ENCODE measurements around the gene ANKMY1.

The ANKMY1 gene

GRCh38 chr2:240571314-240571973 lies 13.7 kb upstream of the ANKMY1 start:
- DNase-seq (ENCODE audit: low read depth), result no peak
- no peak overlapping the region for H3K4me3 ChIP-seq (ENCODE audit: control insufficient read depth, low read depth, low read length)
- no peak for TF ChIP-seq CTCF (IDR thresholded peaks at IDR 0.05; ENCODE audit: control insufficient read depth, insufficient read depth, low read depth, low read length, missing control alignments)

GRCh38 chr2:240570531-240571313 lies 12.9 kb upstream of the ANKMY1 start:
- no peak overlapping the region for H3K4me3 ChIP-seq (ENCODE audit: control insufficient read depth, low read depth, low read length)
- DNase-seq (ENCODE audit: low read depth), result no peak
- no peak for TF ChIP-seq CTCF (IDR thresholded peaks at IDR 0.05; ENCODE audit: control insufficient read depth, insufficient read depth, low read depth, low read length, missing control alignments)

GRCh38 chr2:240569998-240570530 lies 12.3 kb upstream of the ANKMY1 start:
- no peak for DNase-seq (ENCODE audit: low read depth)
- H3K4me3 ChIP-seq (ENCODE audit: control insufficient read depth, low read depth, low read length), result no peak overlapping the region
- TF ChIP-seq CTCF (IDR thresholded peaks at IDR 0.05; ENCODE audit: control insufficient read depth, insufficient read depth, low read depth, low read length, missing control alignments), result no peak

- TF ChIP-seq CTCF (IDR thresholded peaks at IDR 0.05; ENCODE audit: control insufficient read depth, insufficient read depth, low read depth, low read length, missing control alignments), result no peak
- no peak for DNase-seq (ENCODE audit: low read depth)
- H3K4me3 ChIP-seq (ENCODE audit: control insufficient read depth, low read depth, low read length), result peak overlapping the region; percentile 50
Observed at GRCh38 chr2:240569523-240569997, 11.8 kb upstream of the ANKMY1 start.

GRCh38 chr2:240568678-240569522 lies 11.1 kb upstream of the ANKMY1 start:
- peak overlapping the region; percentile 50 for H3K4me3 ChIP-seq (ENCODE audit: control insufficient read depth, low read depth, low read length)
- DNase-seq (ENCODE audit: low read depth), result no peak
- no peak for TF ChIP-seq CTCF (IDR thresholded peaks at IDR 0.05; ENCODE audit: control insufficient read depth, insufficient read depth, low read depth, low read length, missing control alignments)

Data from AG09309 (cell line).